RWPE1 (cell line): ENCODE results near the gene TWF2.

ENCODE experiments used
- CTCF ChIA-PET: fragments of 350-600 bp; sonication (Branson Sonifier 250); formaldehyde crosslinking; extraction: SDS; loops from one replicate; lab custom pipeline; 2021; lab: Yijun Ruan, JAX
- POLR2A ChIA-PET: fragments of 400-600 bp; formaldehyde crosslinking; extraction: SDS; loops from one replicate; lab custom pipeline; 2020; ENCODE audit warnings: antibody characterized with exemption; ENCODE audit not compliant: low non-redundant PET; lab: Yijun Ruan, JAX
- DNase-seq: peaks from one replicate; pipeline ENCODE4 v3.0.0; 2012; ENCODE audit warnings: low spot score
- H3K27ac ChIP-seq: fragments of 450-650 bp; 2 replicates; pipeline ENCODE4 v1.5.1; 2017
- CTCF ChIP-seq: fragments of 450-650 bp; conservative IDR thresholded peaks from 2 replicates; pipeline ENCODE4 v1.5.1; 2017; ENCODE audit warnings: low read depth, mild to moderate bottlenecking

The TWF2 gene

GRCh38 chr3:52193065-52193464, 45.9 kb downstream of the TWF2 start:
- DNase-seq: peak; percentile 77
- TF ChIP-seq CTCF: no peak
- ChIA-PET CTCF (no interaction called here), POLR2A (no interaction called here)
- H3K27ac ChIP-seq: peak overlapping the region; percentile 6; the same call in 1 of the 2 replicates

GRCh38 chr3:52191663-52192062, 47.3 kb downstream of the TWF2 start:
- POLR2A ChIA-PET: no interaction called here
- TF ChIP-seq CTCF: no peak
- no peak for DNase-seq
- CTCF ChIA-PET: interaction anchor here (0.5 kb wide), 1 partner anchor 9 kb away, joined by 5 read pairs; no protein-coding TSS in a partner anchor
- H3K27ac ChIP-seq: no peak overlapping the region

GRCh38 chr3:52190294-52191074, 48.5 kb downstream of the TWF2 start:
- no peak for DNase-seq
- CTCF ChIA-PET: no interaction called here
- POLR2A ChIA-PET: no interaction called here
- peak overlapping the region; percentile 54 for H3K27ac ChIP-seq
- no peak for TF ChIP-seq CTCF

GRCh38 chr3:52188556-52188955, 50.4 kb downstream of the TWF2 start:
- no peak for DNase-seq
- TF ChIP-seq CTCF: no peak
- no peak overlapping the region for H3K27ac ChIP-seq
- ChIA-PET POLR2A (no interaction called here), CTCF (interaction anchor here (0.5 to 0.6 kb wide), 3 partner anchors 30 to 77 kb away, joined by 3 to 5 read pairs (median 4); no protein-coding TSS in a partner anchor)

- CTCF ChIA-PET: interaction anchor here (0.9 kb wide), 1 partner anchor 16 kb away, joined by 3 read pairs; no protein-coding TSS in a partner anchor
These were observed 52.2 kb downstream of the TWF2 start for GRCh38 chr3:52186729-52187128.

GRCh38 chr3:52185837-52186236, 53.1 kb downstream of the TWF2 start:
- no peak for DNase-seq
- H3K27ac ChIP-seq: no peak overlapping the region
- ChIA-PET CTCF (no interaction called here), POLR2A (no interaction called here)
- no peak for TF ChIP-seq CTCF

More at GRCh38 chr3:52186729-52187128, 52.2 kb downstream of the TWF2 start:
- H3K27ac ChIP-seq: no peak overlapping the region
- TF ChIP-seq CTCF: no peak
- POLR2A ChIA-PET: no interaction called here
- DNase-seq: no peak
